Measurements from ENCODE around the gene RRP9. TPM values are rescaled to one million over a fixed set of nuclear protein-coding genes. Genes with fewer than 3 reads are reported as not detected.

Gene RRP9
- total and polyA plus RNA-seq, 10 of the 15 experiments (the other 5 are each of a cell fraction or from before 2014, with no cell fraction given), result 4.7 to 91.5 (median 41.7) TPM

GRCh38 chr3:51970606-51971300 lies 29.0 kb upstream of the RRP9 start:
- 63% methylated on average over 6 of the region's 6 CpGs for WGBS (ENCODE audit: insufficient coverage, insufficient replicate concordance, low lambda C conversion rate, missing lambda C conversion rate)
- POLR2A ChIA-PET, result no interaction called here
- H2AFZ ChIP-seq (ENCODE audit: control insufficient read depth, low read depth, low read length), result no peak overlapping the region
- no peaks in the 10 kb centered on the region for H4K20me1 ChIP-seq (ENCODE audit: control insufficient read depth, insufficient read depth)
- in situ Hi-C loops (cut with MboI), result no loop called here
- intact Hi-C loops (cut with micrococcal nuclease; ENCODE audit: unreplicated experiment), result no loop called here
- H3K36me3 ChIP-seq (ENCODE audit: control insufficient read depth in 2 of 2, insufficient read depth in 2 of 2, low read length in 1 of 2), result no peaks in the 10 kb centered on the region
- H3K4me2 ChIP-seq (ENCODE audit: control insufficient read depth, insufficient read depth), result no peak overlapping the region
- H3K27me3 ChIP-seq (replicated peaks in 1 of 2; ENCODE audit: control insufficient read depth in 2 of 2, insufficient read depth in 2 of 2, low read length in 1 of 2), result no peaks in the 10 kb centered on the region
- ATAC-seq (no peak), DNase-seq (ENCODE audit: low read depth, low spot score) (no peak), FAIRE-seq (no peak)
- H3K27ac ChIP-seq (ENCODE audit: control insufficient read depth, insufficient read depth), result no peak overlapping the region
- no peak for TF ChIP-seq MLLT1 (IDR thresholded peaks at IDR 0.05)
- no peak for TF ChIP-seq MYC (IDR thresholded peaks at IDR 0.05; ENCODE audit: insufficient read depth, insufficient read length, insufficient replicate concordance, low read length, severe bottlenecking)
- TF ChIP-seq REST (IDR thresholded peaks at IDR 0.05; ENCODE audit: low read depth, low read length), result no peak
- TF ChIP-seq EED (IDR thresholded peaks at IDR 0.05; ENCODE audit: low read depth), result no peak
- no peak for TF ChIP-seq JUND (IDR thresholded peaks at IDR 0.05; ENCODE audit: low read depth, low read length)
- TF ChIP-seq NR2C2 (IDR thresholded peaks at IDR 0.05; ENCODE audit: borderline replicate concordance, control insufficient read depth, insufficient read length, low read depth), result no peak
- TF ChIP-seq CHD4 (IDR thresholded peaks at IDR 0.05), result no peak
- no peak for TF ChIP-seq HSF1 (IDR thresholded peaks at IDR 0.05; ENCODE audit: low read depth, low read length)
- no peak for TF ChIP-seq SMAD5 (IDR thresholded peaks at IDR 0.05; ENCODE audit: low read depth)
- no peak for TF ChIP-seq MYB (IDR thresholded peaks at IDR 0.05; ENCODE audit: borderline replicate concordance, low read depth, low read length)
- TF ChIP-seq POLR2A (IDR thresholded peaks at IDR 0.05; ENCODE audit: low read depth, low read length), result no peak
- TF ChIP-seq POU2F2 (IDR thresholded peaks at IDR 0.05; ENCODE audit: borderline replicate concordance, low read depth, low read length), result no peak
- TF ChIP-seq SREBF1 (IDR thresholded peaks at IDR 0.05; ENCODE audit: low read length), result no peak
- no peak for TF ChIP-seq STAT1 (conservative IDR thresholded peaks at IDR 0.05)
- TF ChIP-seq MEF2B (IDR thresholded peaks at IDR 0.05; ENCODE audit: partially characterized antibody, poor library complexity, severe bottlenecking), result no peak
- TF ChIP-seq ETV6 (conservative IDR thresholded peaks at IDR 0.05 in 1 of 2, IDR thresholded peaks at IDR 0.05 in 1 of 2; ENCODE audit: borderline replicate concordance in 1 of 2, low read depth in 1 of 2), result no peak
- TF ChIP-seq NFYB (IDR thresholded peaks at IDR 0.05; ENCODE audit: insufficient read depth, low read depth, low read length), result no peak
- peaks cover 18% of the 10 kb centered on the region for H3K4me1 ChIP-seq (ENCODE audit: control insufficient read depth, insufficient read depth, low read length)
- CTCF ChIA-PET, result interaction anchor here (1.1 to 1.8 kb wide), 2 partner anchors 28 to 50 kb away, joined by 3 to 7 read pairs; no protein-coding TSS in a partner anchor
- no peaks in the 10 kb centered on the region for H3K9me3 ChIP-seq (replicated peaks; ENCODE audit: control insufficient read depth, insufficient read depth, low read length)
- no peak overlapping the region for H3K9ac ChIP-seq (ENCODE audit: control insufficient read depth, insufficient read depth, low read length)
- H3K79me2 ChIP-seq (ENCODE audit: control insufficient read depth, insufficient read depth, low read length), result peaks cover 5% of the 10 kb centered on the region; the same call in 1 of the 2 replicates
- BruUV-seq (replicated peaks), result no TSS peak
- SMC1A ChIA-PET (ENCODE audit: uncharacterized antibody, unreplicated experiment), result interaction anchor here (5.2 kb wide), 1 partner anchor 29 kb away, joined by 33 read pairs; the partner anchor contains the start of genes PARP3 and RRP9
- no peak overlapping the region for H3K4me3 ChIP-seq
- RAD21 ChIA-PET (ENCODE audit: unreplicated experiment), result no interaction called here
